HG03039 (cell line): ENCODE results near the gene AUTS2.

Experiments
- ATAC-seq: cut with Tn5 transposase; IDR thresholded peaks from one replicate; pipeline ENCODE4 v1.9.1; 2021; ENCODE audit warnings: mild to moderate bottlenecking, moderate library complexity; ENCODE audit not compliant: unreplicated experiment

Gene AUTS2

GRCh38 chr7:70043015-70043538, 444.8 kb downstream of the AUTS2 start:
- ATAC-seq = no peak

GRCh38 chr7:70044064-70044463, 445.8 kb downstream of the AUTS2 start:
- ATAC-seq = no peak

GRCh38 chr7:70044525-70044924, 446.2 kb downstream of the AUTS2 start:
- no peak for ATAC-seq

GRCh38 chr7:70044981-70045380, 446.7 kb downstream of the AUTS2 start:
- ATAC-seq = no peak

GRCh38 chr7:70047384-70047783, 449.1 kb downstream of the AUTS2 start:
- no peak for ATAC-seq

- no peak for ATAC-seq
Measured at GRCh38 chr7:70047891-70048448, 449.7 kb downstream of the AUTS2 start.

- no peak for ATAC-seq
Measured at GRCh38 chr7:70051726-70052125, 453.5 kb downstream of the AUTS2 start.

GRCh38 chr7:70052691-70053090, 454.4 kb downstream of the AUTS2 start:
- ATAC-seq = no peak

GRCh38 chr7:70053421-70053820, 455.1 kb downstream of the AUTS2 start:
- ATAC-seq = no peak

- ATAC-seq = no peak
Measured at GRCh38 chr7:70053989-70054388, 455.7 kb downstream of the AUTS2 start.

- ATAC-seq = no peak
Measured at GRCh38 chr7:70056363-70056762, 458.1 kb downstream of the AUTS2 start.

- no peak for ATAC-seq
Measured at GRCh38 chr7:70060298-70061068, 462.2 kb downstream of the AUTS2 start.

GRCh38 chr7:70063371-70063770, 465.1 kb downstream of the AUTS2 start:
- ATAC-seq = no peak

- no peak for ATAC-seq
Measured at GRCh38 chr7:70063927-70064326, 465.7 kb downstream of the AUTS2 start.

GRCh38 chr7:70066844-70067243, 468.6 kb downstream of the AUTS2 start:
- ATAC-seq = no peak

GRCh38 chr7:70068531-70068930, 470.3 kb downstream of the AUTS2 start:
- ATAC-seq = no peak

GRCh38 chr7:70069977-70070376, 471.7 kb downstream of the AUTS2 start:
- no peak for ATAC-seq

- ATAC-seq = no peak
Measured at GRCh38 chr7:70071766-70072165, 473.5 kb downstream of the AUTS2 start.

- ATAC-seq = no peak
Measured at GRCh38 chr7:70072220-70072619, 473.9 kb downstream of the AUTS2 start.

- no peak for ATAC-seq
Measured at GRCh38 chr7:70076325-70076724, 478.1 kb downstream of the AUTS2 start.

- no peak for ATAC-seq
Measured at GRCh38 chr7:70082099-70082611, 483.9 kb downstream of the AUTS2 start.

- no peak for ATAC-seq
Measured at GRCh38 chr7:70091362-70091761, 493.1 kb downstream of the AUTS2 start.
